Mammary epithelial cell (primary cell): Measurements from ENCODE around the gene PPP1R13L.

Experiments
- EZH2 ChIP-seq: IDR thresholded peaks from 2 replicates; pipeline ENCODE4 v1.6.1; 2012; ENCODE audit warnings: low read length, inconsistent platforms, borderline replicate concordance
- TF ChIP-seq, protein P1 (sequence below), 2 donors: IDR thresholded peaks in 1 of 2; conservative IDR thresholded peaks in 1 of 2; 2 replicates each; pipeline ENCODE4 v1.5.1; 2011 to 2012; ENCODE audit warnings: inconsistent platforms in 2 of 2, low read length in 2 of 2, mild to moderate bottlenecking in 2 of 2, control low read depth in 1 of 2, low read depth in 1 of 2; ENCODE audit not compliant: insufficient read depth in 1 of 2; ENCODE audit errors: extremely low read depth in 1 of 2

DNA sequence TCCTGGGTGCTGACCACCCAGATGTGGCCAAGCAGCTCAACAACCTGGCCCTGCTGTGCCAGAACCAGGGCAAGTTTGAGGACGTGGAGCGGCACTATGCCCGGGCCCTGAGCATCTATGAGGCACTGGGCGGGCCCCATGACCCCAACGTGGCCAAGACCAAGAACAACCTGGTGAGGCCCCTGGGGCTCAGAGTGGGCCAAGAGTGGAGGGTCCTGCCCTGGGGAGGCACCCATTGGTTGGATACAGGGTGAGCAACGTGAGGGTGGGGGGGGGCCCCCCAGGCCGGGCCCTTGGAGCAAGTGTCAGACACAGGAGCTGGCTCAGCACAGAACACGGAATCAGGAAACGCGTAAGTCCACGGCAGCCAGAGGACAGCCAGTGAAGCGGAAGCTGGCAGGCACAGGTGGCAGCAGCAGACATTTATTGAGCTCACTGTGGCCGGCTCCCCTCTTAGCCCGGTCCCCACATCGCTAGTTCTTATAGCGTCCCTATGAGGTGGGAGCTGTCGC, 55.4 kb downstream of the PPP1R13L start:
- TF ChIP-seq, protein P1, sequence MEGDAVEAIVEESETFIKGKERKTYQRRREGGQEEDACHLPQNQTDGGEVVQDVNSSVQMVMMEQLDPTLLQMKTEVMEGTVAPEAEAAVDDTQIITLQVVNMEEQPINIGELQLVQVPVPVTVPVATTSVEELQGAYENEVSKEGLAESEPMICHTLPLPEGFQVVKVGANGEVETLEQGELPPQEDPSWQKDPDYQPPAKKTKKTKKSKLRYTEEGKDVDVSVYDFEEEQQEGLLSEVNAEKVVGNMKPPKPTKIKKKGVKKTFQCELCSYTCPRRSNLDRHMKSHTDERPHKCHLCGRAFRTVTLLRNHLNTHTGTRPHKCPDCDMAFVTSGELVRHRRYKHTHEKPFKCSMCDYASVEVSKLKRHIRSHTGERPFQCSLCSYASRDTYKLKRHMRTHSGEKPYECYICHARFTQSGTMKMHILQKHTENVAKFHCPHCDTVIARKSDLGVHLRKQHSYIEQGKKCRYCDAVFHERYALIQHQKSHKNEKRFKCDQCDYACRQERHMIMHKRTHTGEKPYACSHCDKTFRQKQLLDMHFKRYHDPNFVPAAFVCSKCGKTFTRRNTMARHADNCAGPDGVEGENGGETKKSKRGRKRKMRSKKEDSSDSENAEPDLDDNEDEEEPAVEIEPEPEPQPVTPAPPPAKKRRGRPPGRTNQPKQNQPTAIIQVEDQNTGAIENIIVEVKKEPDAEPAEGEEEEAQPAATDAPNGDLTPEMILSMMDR (conservative IDR thresholded peaks at IDR 0.05 in 1 of 2, IDR thresholded peaks at IDR 0.05 in 1 of 2; ENCODE audit: extremely low read depth in 1 of 2, insufficient read depth in 1 of 2, low read depth in 1 of 2, low read length in 2 of 2), result no peak
- TF ChIP-seq EZH2, result no peak
